HepG2 (cell line): ENCODE measurements around the gene KDM7A. TPM values are rescaled to one million over a fixed set of nuclear protein-coding genes. Genes with fewer than 3 reads are reported as not detected.

Experiments used
- DRAP1 ChIP-seq: IDR thresholded peaks from 2 replicates; pipeline ENCODE4 v1.6.1; 2016; ENCODE audit warnings: missing genetic modification reagents, missing compliant biosample characterization
- KDM3A ChIP-seq: IDR thresholded peaks from 2 replicates; pipeline ENCODE4 v1.6.1; 2018; ENCODE audit warnings: low read depth, missing compliant biosample characterization
- NFAT5 ChIP-seq: sonication (generic); formaldehyde crosslinking; IDR thresholded peaks from 2 replicates; pipeline ENCODE4 v1.4.0; 2020; ENCODE audit warnings: missing genetic modification reagents
- NFIC ChIP-seq: IDR thresholded peaks from 2 replicates; pipeline ENCODE4 v1.6.1; 2012; ENCODE audit warnings: mild to moderate bottlenecking, low read length, inconsistent platforms
- RARG ChIP-seq: sonication (generic); formaldehyde crosslinking; IDR thresholded peaks from 2 replicates; pipeline ENCODE4 v1.4.0; 2020; ENCODE audit warnings: low read depth, mild to moderate bottlenecking, missing genetic modification reagents
- SRF ChIP-seq: IDR thresholded peaks from 2 replicates; pipeline ENCODE4 v1.6.1; 2011; ENCODE audit warnings: mild to moderate bottlenecking, low read depth, low read length, moderate library complexity
- TEAD2 ChIP-seq: sonication (generic); formaldehyde crosslinking; IDR thresholded peaks from 2 replicates; pipeline ENCODE4 v1.9.0; 2021; ENCODE audit warnings: missing genetic modification reagents
- ZBTB43 ChIP-seq: sonication (generic); formaldehyde crosslinking; conservative IDR thresholded peaks from 2 replicates; pipeline ENCODE4 v1.4.0; 2020; ENCODE audit warnings: missing genetic modification reagents
- ZNF205 ChIP-seq: IDR thresholded peaks from 2 replicates; pipeline ENCODE4 v1.6.1; 2018; ENCODE audit warnings: missing biosample characterization, missing genetic modification reagents
- ZNF274 ChIP-seq: sonication (generic); formaldehyde crosslinking; IDR thresholded peaks from 2 replicates; pipeline ENCODE4 v1.5.1; 2020; ENCODE audit warnings: mild to moderate bottlenecking, missing genetic modification reagents
- ZNF350 ChIP-seq: sonication (generic); formaldehyde crosslinking; IDR thresholded peaks from 2 replicates; pipeline ENCODE4 v1.4.0; 2020; ENCODE audit warnings: mild to moderate bottlenecking, low read depth, missing genetic modification reagents, borderline replicate concordance
- ZNF629 ChIP-seq: sonication (generic); formaldehyde crosslinking; conservative IDR thresholded peaks from 2 replicates; pipeline ENCODE4 v1.5.0; 2020; ENCODE audit warnings: missing genetic modification reagents
- ZNF674 ChIP-seq: sonication (generic); formaldehyde crosslinking; IDR thresholded peaks from 2 replicates; pipeline ENCODE4 v1.5.0; 2020; ENCODE audit warnings: low read depth, mild to moderate bottlenecking, missing genetic modification reagents
- ZNF768 ChIP-seq: sonication (generic); formaldehyde crosslinking; IDR thresholded peaks from 2 replicates; pipeline ENCODE4 v1.4.0; 2020; ENCODE audit warnings: missing genetic modification reagents
- ZNF770 ChIP-seq: sonication (generic); formaldehyde crosslinking; IDR thresholded peaks from 2 replicates; pipeline ENCODE4 v1.5.0; 2020; ENCODE audit warnings: mild to moderate bottlenecking, missing genetic modification reagents
- ZNF777 ChIP-seq: sonication (generic); formaldehyde crosslinking; IDR thresholded peaks from 2 replicates; pipeline ENCODE4 v1.4.0; 2020; ENCODE audit warnings: missing genetic modification reagents
- ZSCAN25 ChIP-seq: sonication (generic); formaldehyde crosslinking; IDR thresholded peaks from 2 replicates; pipeline ENCODE4 v1.8.0; 2022; ENCODE audit warnings: mild to moderate bottlenecking, missing genetic modification reagents
- polyA plus RNA-seq, 8 experiments: library from polyadenylated mRNA; depleted of rRNA in 3 of 8; stranded (reverse) in 7 of 8; unstranded in 1 of 8; fragments of >200 nt; fragmentation: Illumina TruSeq in 4 of 8; extraction: Trizol in 4 of 8; gene quantifications; 2 replicates each; pipeline versions ENCODE4 v1.2.1 to v1.2.3, GENCODE V29; 2011 to 2016; ENCODE audit warnings: low read depth in 4 of 8, missing spikeins in 1 of 8, mixed read lengths in 1 of 8; ENCODE audit not compliant: insufficient read depth in 1 of 8
- total RNA-seq, 5 experiments: library from RNA; depleted of rRNA; stranded (reverse); fragments of >200 nt; fragmentation: Illumina TruSeq; extraction: Trizol; gene quantifications; 2 replicates each; pipeline ENCODE4 v1.2.3, GENCODE V29; 2016; ENCODE audit warnings: low read depth in 1 of 5
- TF ChIP-seq, protein P1 (sequence below), 2 experiments: fragments of 450-650 bp in 1 of 2; sonication (generic) in 1 of 2; formaldehyde crosslinking; IDR thresholded peaks; 2 replicates each; pipeline versions ENCODE4 v1.5.0 to v1.8.0; 2020 to 2022; ENCODE audit warnings: mild to moderate bottlenecking in 1 of 2, missing genetic modification reagents in 1 of 2

The KDM7A gene
- total and polyA plus RNA-seq, 2 of the 13 experiments (the other 11 are each of a cell fraction or from before 2014, with no cell fraction given): 10.8 to 16.8 TPM

DNA sequence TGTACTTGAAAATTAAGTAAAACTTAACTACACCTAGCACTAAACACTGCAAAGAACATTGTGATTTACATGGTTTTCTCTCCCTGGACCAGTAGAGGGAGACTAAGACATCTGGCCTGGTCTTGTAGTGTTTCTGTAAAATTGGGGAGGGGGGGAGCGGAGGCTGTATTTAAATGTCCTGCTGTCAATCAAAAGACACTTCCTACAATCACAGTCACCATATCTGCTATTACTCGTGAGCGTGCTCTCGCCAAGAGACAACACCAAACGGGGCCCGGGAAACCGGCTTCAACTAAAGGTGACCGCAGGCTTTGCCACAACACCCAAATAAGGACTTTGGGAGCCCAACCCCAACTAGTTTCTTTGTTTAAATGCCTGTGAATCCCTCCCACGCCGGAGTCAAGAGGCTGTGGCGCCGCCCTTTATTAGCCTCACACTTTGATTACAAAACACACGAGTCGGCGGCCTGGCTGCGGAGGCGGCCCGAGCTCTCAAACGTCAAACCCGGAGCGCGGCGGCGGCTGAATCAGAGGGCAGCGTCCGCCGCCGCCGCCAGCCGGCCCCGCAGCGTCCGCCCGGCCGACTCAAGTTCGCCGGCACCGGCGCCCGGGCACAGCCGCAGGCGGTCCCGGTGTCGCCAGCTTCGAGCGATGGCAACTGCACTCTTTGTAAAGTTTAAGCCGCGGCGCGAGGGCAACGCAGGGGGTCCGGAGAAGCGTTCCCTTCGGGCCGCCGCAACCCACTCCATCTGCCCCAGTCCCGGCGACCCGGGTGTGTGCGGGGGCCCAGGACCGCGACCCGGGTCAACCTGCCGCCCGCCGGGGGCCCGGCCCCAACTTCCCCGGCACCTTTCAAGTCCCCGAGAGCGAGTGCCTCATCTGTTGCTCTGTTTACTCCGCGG is 1.3 kb downstream of the KDM7A start (continued):
- TF ChIP-seq NFAT5 (CRISPR knock-in tag) (no peak; the same call in 1 of the 2 replicates), DRAP1 (CRISPR knock-in tag) (peak; percentile 70), ZNF674 (CRISPR knock-in tag) (no peak), ZNF205 (CRISPR knock-in tag) (peak; percentile 43; the same call in 1 of the 2 replicates), ZNF274 (CRISPR knock-in tag) (no peak), TEAD2 (CRISPR knock-in tag) (no peak), ZBTB43 (CRISPR knock-in tag) (0 out of 2 replicates have a peak, but pooled peaks have one; percentile 50), ZNF770 (peak; percentile 21; the same call in 1 of the 2 replicates), NFIC (0 out of 2 replicates have a peak, but pooled peaks have one; percentile 26), SRF (peak; percentile 92), ZNF350 (no peak; the same call in 1 of the 2 replicates), RARG (CRISPR knock-in tag) (no peak), ZNF768 (CRISPR knock-in tag) (no peak), ZNF777 (no peak), ZNF629 (no peak), ZSCAN25 (CRISPR knock-in tag) (peak; percentile 20; the same call in 1 of the 2 replicates), KDM3A (peak; percentile 29; the same call in 1 of the 2 replicates)
- TF ChIP-seq, protein P1, sequence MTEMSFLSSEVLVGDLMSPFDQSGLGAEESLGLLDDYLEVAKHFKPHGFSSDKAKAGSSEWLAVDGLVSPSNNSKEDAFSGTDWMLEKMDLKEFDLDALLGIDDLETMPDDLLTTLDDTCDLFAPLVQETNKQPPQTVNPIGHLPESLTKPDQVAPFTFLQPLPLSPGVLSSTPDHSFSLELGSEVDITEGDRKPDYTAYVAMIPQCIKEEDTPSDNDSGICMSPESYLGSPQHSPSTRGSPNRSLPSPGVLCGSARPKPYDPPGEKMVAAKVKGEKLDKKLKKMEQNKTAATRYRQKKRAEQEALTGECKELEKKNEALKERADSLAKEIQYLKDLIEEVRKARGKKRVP (CRISPR knock-in tag; IDR thresholded peaks at IDR 0.05): peak in 1 of 2 experiments; percentile 56; a peak in 1 of 4 replicates
